ENCODE results near the gene FSCN2. TPM values are rescaled to one million over a fixed set of nuclear protein-coding genes. Genes with fewer than 3 reads are reported as not detected.

FSCN2 gene
- total and polyA plus RNA-seq, 2 donors (not counting 3 experiments of a cell fraction or from before 2014, with no cell fraction given), result 0.32 to 0.71 TPM

DNA sequence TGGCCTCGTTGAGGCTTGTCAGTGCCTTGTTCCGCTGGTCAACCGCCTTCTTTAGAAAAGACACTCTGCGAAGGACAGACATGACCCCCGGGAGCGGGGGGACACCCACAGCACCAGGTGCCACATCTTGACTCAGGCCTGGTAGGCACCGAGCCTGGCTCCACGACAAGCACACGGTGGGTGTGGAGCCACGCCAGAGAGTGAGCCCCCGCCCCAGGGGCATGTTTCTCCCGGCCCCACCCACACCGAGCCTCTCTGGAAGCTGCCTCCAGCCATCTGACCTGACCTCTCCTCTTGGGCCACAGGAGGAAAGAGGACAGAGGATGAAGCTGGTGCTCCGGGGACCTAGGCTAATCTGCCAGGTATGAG, 19.4 kb downstream of the FSCN2 start:
- H3K4me2 ChIP-seq (ENCODE audit: insufficient read depth, low read length), result no peak overlapping the region
- peaks cover 9 to 65% of the 10 kb centered on the region in 2 experiments for H3K36me3 ChIP-seq (ENCODE audit: control insufficient read depth in 2 of 2, extremely low read depth in 1 of 2, insufficient read depth in 2 of 2, low read length in 2 of 2)
- TF ChIP-seq, protein P1, sequence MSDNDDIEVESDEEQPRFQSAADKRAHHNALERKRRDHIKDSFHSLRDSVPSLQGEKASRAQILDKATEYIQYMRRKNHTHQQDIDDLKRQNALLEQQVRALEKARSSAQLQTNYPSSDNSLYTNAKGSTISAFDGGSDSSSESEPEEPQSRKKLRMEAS (IDR thresholded peaks at IDR 0.05; ENCODE audit: insufficient read depth, insufficient read length), result no peak
- TF ChIP-seq FOS (IDR thresholded peaks at IDR 0.05; ENCODE audit: borderline replicate concordance, insufficient read depth, low read length) (no peak), MYC (IDR thresholded peaks at IDR 0.05; ENCODE audit: low read depth, low read length) (no peak), JUN (IDR thresholded peaks at IDR 0.05; ENCODE audit: borderline replicate concordance, insufficient read depth, insufficient read length, low read depth) (no peak), EZH2 (IDR thresholded peaks at IDR 0.05; ENCODE audit: borderline replicate concordance, low read depth, low read length, severe bottlenecking) (no peak), POLR2A (IDR thresholded peaks at IDR 0.05; ENCODE audit: low read depth, low read length) (no peak), GATA2 (IDR thresholded peaks at IDR 0.05; ENCODE audit: insufficient read depth, insufficient read length, low read depth, low read length) (no peak), POLR2AphosphoS5 (IDR thresholded peaks at IDR 0.05; ENCODE audit: insufficient read depth, low read depth, low read length) (no peak)
- TF ChIP-seq, protein P2, sequence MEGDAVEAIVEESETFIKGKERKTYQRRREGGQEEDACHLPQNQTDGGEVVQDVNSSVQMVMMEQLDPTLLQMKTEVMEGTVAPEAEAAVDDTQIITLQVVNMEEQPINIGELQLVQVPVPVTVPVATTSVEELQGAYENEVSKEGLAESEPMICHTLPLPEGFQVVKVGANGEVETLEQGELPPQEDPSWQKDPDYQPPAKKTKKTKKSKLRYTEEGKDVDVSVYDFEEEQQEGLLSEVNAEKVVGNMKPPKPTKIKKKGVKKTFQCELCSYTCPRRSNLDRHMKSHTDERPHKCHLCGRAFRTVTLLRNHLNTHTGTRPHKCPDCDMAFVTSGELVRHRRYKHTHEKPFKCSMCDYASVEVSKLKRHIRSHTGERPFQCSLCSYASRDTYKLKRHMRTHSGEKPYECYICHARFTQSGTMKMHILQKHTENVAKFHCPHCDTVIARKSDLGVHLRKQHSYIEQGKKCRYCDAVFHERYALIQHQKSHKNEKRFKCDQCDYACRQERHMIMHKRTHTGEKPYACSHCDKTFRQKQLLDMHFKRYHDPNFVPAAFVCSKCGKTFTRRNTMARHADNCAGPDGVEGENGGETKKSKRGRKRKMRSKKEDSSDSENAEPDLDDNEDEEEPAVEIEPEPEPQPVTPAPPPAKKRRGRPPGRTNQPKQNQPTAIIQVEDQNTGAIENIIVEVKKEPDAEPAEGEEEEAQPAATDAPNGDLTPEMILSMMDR (IDR thresholded peaks at IDR 0.05; ENCODE audit: extremely low read depth in 1 of 2, insufficient read depth in 1 of 2, low read depth in 1 of 2, low read length in 2 of 2), result no peak
- peaks cover 33% of the 10 kb centered on the region for H3K79me2 ChIP-seq (ENCODE audit: control insufficient read depth, insufficient read depth, low read length)
- H3K27ac ChIP-seq (ENCODE audit: insufficient read depth, low read depth, low read length), result no peak overlapping the region
- peaks cover 9% of the 10 kb centered on the region for H3K4me1 ChIP-seq (ENCODE audit: control insufficient read depth, extremely low read depth, insufficient read depth, low read length)
- no peak overlapping the region for H2AFZ ChIP-seq (ENCODE audit: low read depth, low read length)
- ChIA-PET CTCF (no interaction called here), POLR2A (no interaction called here)
- no TSS peak for BruUV-seq (replicated peaks)
- FAIRE-seq (no peak), DNase-seq (ENCODE audit: low read depth, low spot score) (no peak)
- H3K4me3 ChIP-seq (replicated peaks in 1 of 3; ENCODE audit: insufficient read depth in 1 of 3, low read depth in 1 of 3, low read length in 3 of 3), result no peak overlapping the region
- H3K9me1 ChIP-seq (replicated peaks; ENCODE audit: control insufficient read depth, extremely low read depth, insufficient read depth, low read length), result no peaks in the 10 kb centered on the region
- no peaks in the 10 kb centered on the region for H3K27me3 ChIP-seq (ENCODE audit: control insufficient read depth in 2 of 2, insufficient read depth in 2 of 2, low read length in 2 of 2)
- no peaks in the 10 kb centered on the region for H3K9me3 ChIP-seq (replicated peaks; ENCODE audit: control insufficient read depth, insufficient read depth, low read length)
- H4K20me1 ChIP-seq (replicated peaks; ENCODE audit: control insufficient read depth, extremely low read depth, insufficient read depth, low read length), result no peaks in the 10 kb centered on the region
- no peak overlapping the region for H3K9ac ChIP-seq (replicated peaks; ENCODE audit: extremely low read depth, insufficient read depth, low read length)
- dilution Hi-C loops (cut with MboI; ENCODE audit: extremely low pct_ligation_motif_present, low sequenced_read_pairs) (no loop called here), intact Hi-C loops (cut with micrococcal nuclease) (no loop called here)

Measured in endothelial cell of umbilical vein (primary cell).